ENCODE results near the gene KRT14. TPM values are rescaled to one million over a fixed set of nuclear protein-coding genes. Genes with fewer than 3 reads are reported as not detected.

Gene KRT14
- total and polyA plus RNA-seq, 2 donors (not counting 3 experiments of a cell fraction or from before 2014, with no cell fraction given): 0.12 to 0.66 TPM

DNA sequence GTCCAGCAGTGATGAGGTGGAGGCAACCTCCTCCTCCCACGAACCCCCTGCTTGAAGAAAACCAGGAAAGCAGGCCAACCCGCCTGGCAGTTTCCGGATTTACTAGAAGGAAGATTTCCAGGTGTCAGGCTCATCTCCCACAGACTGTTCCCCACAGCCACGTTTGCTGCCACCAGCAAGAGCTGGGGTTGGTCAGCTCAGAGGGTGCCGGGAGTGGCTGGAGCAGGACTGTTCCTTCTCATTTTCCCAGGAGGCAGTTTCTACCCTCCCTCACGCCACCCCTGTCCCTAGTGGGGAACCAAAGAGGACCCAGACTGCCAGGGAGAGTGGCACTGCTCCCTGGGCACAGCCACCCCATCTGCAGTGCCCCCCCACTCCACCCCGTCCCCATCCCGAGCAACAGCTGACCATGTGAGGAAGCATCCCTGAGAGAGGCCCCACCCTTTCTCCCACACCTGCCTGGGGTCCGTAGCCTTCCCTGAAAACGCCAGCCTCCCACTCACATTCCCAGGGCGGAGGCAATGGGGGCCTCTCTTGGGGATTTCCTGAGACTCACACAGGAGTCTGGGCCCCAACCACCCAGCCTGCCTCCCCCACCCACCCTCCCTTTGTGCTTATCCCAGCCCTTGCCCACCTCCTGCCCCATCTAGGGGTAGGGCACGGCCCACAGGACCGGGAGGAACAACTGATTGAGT, 31.8 kb upstream of the KRT14 start:
- H2AFZ ChIP-seq (ENCODE audit: low read depth, low read length): no peak overlapping the region
- no TSS peak for BruUV-seq (replicated peaks)

More for the DNA sequence above, 31.8 kb upstream of the KRT14 start:
- Histone ChIP-seq H3K9me1 (replicated peaks; ENCODE audit: control insufficient read depth, extremely low read depth, insufficient read depth, low read length) (no peaks in the 10 kb centered on the region), H3K9ac (replicated peaks; ENCODE audit: extremely low read depth, insufficient read depth, low read length) (no peak overlapping the region), H3K4me2 (ENCODE audit: insufficient read depth, low read length) (no peak overlapping the region), H3K27ac (ENCODE audit: insufficient read depth, low read depth, low read length) (no peak overlapping the region), H3K4me1 (ENCODE audit: control insufficient read depth, extremely low read depth, insufficient read depth, low read length) (no peaks in the 10 kb centered on the region), H3K36me3 (ENCODE audit: control insufficient read depth in 2 of 2, extremely low read depth in 1 of 2, insufficient read depth in 2 of 2, low read length in 2 of 2) (no peaks in the 10 kb centered on the region), H3K4me3 (replicated peaks in 1 of 3; ENCODE audit: insufficient read depth in 1 of 3, low read depth in 1 of 3, low read length in 3 of 3) (no peak overlapping the region), H4K20me1 (replicated peaks; ENCODE audit: control insufficient read depth, extremely low read depth, insufficient read depth, low read length) (no peaks in the 10 kb centered on the region), H3K79me2 (ENCODE audit: control insufficient read depth, insufficient read depth, low read length) (no peaks in the 10 kb centered on the region), H3K9me3 (replicated peaks; ENCODE audit: control insufficient read depth, insufficient read depth, low read length) (no peaks in the 10 kb centered on the region), H3K27me3 (ENCODE audit: control insufficient read depth in 2 of 2, insufficient read depth in 2 of 2, low read length in 2 of 2) (no peaks in the 10 kb centered on the region)
- intact Hi-C loops (cut with micrococcal nuclease): no loop called here
- TF ChIP-seq POLR2A (IDR thresholded peaks at IDR 0.05; ENCODE audit: low read depth, low read length) (no peak), FOS (IDR thresholded peaks at IDR 0.05; ENCODE audit: borderline replicate concordance, insufficient read depth, low read length) (no peak), POLR2AphosphoS5 (IDR thresholded peaks at IDR 0.05; ENCODE audit: insufficient read depth, low read depth, low read length) (no peak), MYC (IDR thresholded peaks at IDR 0.05; ENCODE audit: low read depth, low read length) (no peak), JUN (IDR thresholded peaks at IDR 0.05; ENCODE audit: borderline replicate concordance, insufficient read depth, insufficient read length, low read depth) (no peak), EZH2 (IDR thresholded peaks at IDR 0.05; ENCODE audit: borderline replicate concordance, low read depth, low read length, severe bottlenecking) (no peak), GATA2 (IDR thresholded peaks at IDR 0.05; ENCODE audit: insufficient read depth, insufficient read length, low read depth, low read length) (no peak)
- TF ChIP-seq, protein P1, sequence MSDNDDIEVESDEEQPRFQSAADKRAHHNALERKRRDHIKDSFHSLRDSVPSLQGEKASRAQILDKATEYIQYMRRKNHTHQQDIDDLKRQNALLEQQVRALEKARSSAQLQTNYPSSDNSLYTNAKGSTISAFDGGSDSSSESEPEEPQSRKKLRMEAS (IDR thresholded peaks at IDR 0.05; ENCODE audit: insufficient read depth, insufficient read length): no peak
- TF ChIP-seq, protein P2, sequence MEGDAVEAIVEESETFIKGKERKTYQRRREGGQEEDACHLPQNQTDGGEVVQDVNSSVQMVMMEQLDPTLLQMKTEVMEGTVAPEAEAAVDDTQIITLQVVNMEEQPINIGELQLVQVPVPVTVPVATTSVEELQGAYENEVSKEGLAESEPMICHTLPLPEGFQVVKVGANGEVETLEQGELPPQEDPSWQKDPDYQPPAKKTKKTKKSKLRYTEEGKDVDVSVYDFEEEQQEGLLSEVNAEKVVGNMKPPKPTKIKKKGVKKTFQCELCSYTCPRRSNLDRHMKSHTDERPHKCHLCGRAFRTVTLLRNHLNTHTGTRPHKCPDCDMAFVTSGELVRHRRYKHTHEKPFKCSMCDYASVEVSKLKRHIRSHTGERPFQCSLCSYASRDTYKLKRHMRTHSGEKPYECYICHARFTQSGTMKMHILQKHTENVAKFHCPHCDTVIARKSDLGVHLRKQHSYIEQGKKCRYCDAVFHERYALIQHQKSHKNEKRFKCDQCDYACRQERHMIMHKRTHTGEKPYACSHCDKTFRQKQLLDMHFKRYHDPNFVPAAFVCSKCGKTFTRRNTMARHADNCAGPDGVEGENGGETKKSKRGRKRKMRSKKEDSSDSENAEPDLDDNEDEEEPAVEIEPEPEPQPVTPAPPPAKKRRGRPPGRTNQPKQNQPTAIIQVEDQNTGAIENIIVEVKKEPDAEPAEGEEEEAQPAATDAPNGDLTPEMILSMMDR (IDR thresholded peaks at IDR 0.05; ENCODE audit: extremely low read depth in 1 of 2, insufficient read depth in 1 of 2, low read depth in 1 of 2, low read length in 2 of 2): no peak
- no peak for DNase-seq (ENCODE audit: low read depth, low spot score)
- POLR2A ChIA-PET: no interaction called here
- dilution Hi-C loops (cut with MboI; ENCODE audit: extremely low pct_ligation_motif_present, low sequenced_read_pairs): no loop called here
- CTCF ChIA-PET: interaction anchor here (1.2 kb wide), 1 partner anchor 44 kb away, joined by 3 read pairs; no protein-coding TSS in a partner anchor
- FAIRE-seq: no peak

All from endothelial cell of umbilical vein (primary cell).